ENCODE measurements around the gene LRRN2. TPM values are rescaled to one million over a fixed set of nuclear protein-coding genes. Genes with fewer than 3 reads are reported as not detected.

The LRRN2 gene
- total and polyA plus RNA-seq, 9 of the 15 experiments (the other 6 are each of a cell fraction or from before 2014, with no cell fraction given): 0.05 TPM; not detected in 8

DNA sequence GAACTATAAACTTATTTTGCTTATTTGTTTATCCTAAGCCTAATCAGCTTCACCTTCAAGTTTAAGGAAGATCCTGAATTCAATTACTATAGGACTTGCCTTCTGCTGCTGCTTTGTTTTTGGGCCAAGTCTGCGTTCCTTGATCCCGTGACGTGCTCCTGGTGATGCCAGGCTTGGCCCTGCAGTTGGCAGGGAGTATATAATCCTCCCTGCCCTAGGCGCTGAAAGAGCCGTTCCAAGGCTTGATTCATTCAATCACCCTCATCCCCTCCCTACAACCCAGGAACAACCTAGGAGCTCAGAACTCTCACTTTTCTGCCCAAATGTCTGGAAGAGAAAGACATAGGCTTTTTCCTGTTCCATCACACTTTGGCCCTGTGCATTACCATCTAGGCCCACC is 12.4 kb upstream of the LRRN2 start:
- no peak overlapping the region for H3K27ac ChIP-seq (ENCODE audit: extremely low read depth, low read depth, low read length)
- ATAC-seq (no peak), FAIRE-seq (no peak), DNase-seq (ENCODE audit: extremely low read depth in 1 of 4, low spot score in 3 of 4) (no peak)
- H3K9ac ChIP-seq (ENCODE audit: insufficient read depth in 1 of 2, low read depth in 2 of 2, low read length in 2 of 2): no peak overlapping the region
- no peaks in the 10 kb centered on the region for H3K27me3 ChIP-seq (ENCODE audit: control insufficient read depth in 2 of 2, insufficient read depth in 2 of 2, low read length in 2 of 2)
- H3K9me1 ChIP-seq (ENCODE audit: control insufficient read depth, insufficient read depth, low read length): no peaks in the 10 kb centered on the region
- H3K4me2 ChIP-seq (ENCODE audit: insufficient read depth, low read length): no peak overlapping the region
- no peaks in the 10 kb centered on the region for H3K9me3 ChIP-seq (replicated peaks; ENCODE audit: control insufficient read depth, insufficient read depth, low read depth, low read length)
- H3K36me3 ChIP-seq (ENCODE audit: control insufficient read depth, insufficient read depth, low read length): no peaks in the 10 kb centered on the region
- 89% methylated on average over 5 of the region's 5 CpGs for WGBS (ENCODE audit: insufficient coverage, low coverage, missing lambda C conversion rate)
- no TSS peak for BruUV-seq (replicated peaks)
- intact Hi-C loops (cut with micrococcal nuclease) (no loop called here), in situ Hi-C loops (cut with MboI) (no loop called here)
- ChIA-PET CTCF (ENCODE audit: low intra/inter-chr PET ratio) (no interaction called here), POLR2A (interaction anchor here (0.9 to 1.2 kb wide), 2 partner anchors 10 to 19 kb away, joined by 4 read pairs; no protein-coding TSS in a partner anchor)
- no peaks in the 10 kb centered on the region for H3K79me2 ChIP-seq (ENCODE audit: control insufficient read depth, insufficient read depth, low read length)
- no peaks in the 10 kb centered on the region for H4K20me1 ChIP-seq (replicated peaks; ENCODE audit: control insufficient read depth, insufficient read depth, low read length)
- no peak overlapping the region for H2AFZ ChIP-seq (ENCODE audit: low read depth, low read length)
- H3K4me1 ChIP-seq (replicated peaks in 1 of 2; ENCODE audit: control insufficient read depth in 2 of 2, insufficient read depth in 2 of 2, low read length in 2 of 2): peaks cover 9 to 22% of the 10 kb centered on the region in 2 experiments; a peak in 4 of 5 replicates
- TF ChIP-seq MTF1 (CRISPR knock-in tag; IDR thresholded peaks at IDR 0.05; ENCODE audit: borderline replicate concordance) (no peak), ZFX (CRISPR knock-in tag; IDR thresholded peaks at IDR 0.05) (no peak), ZNF384 (IDR thresholded peaks at IDR 0.05; ENCODE audit: low read depth, low read length) (peak; percentile 23; the same call in 1 of the 2 replicates), IFI16 (CRISPR knock-in tag; IDR thresholded peaks at IDR 0.05) (no peak)
- no peak overlapping the region for H3K4me3 ChIP-seq

- FAIRE-seq (no peak), ATAC-seq (no peak), DNase-seq (ENCODE audit: extremely low read depth in 1 of 4, low spot score in 3 of 4) (no peak)
- Histone ChIP-seq H3K9me1 (ENCODE audit: control insufficient read depth, insufficient read depth, low read length) (no peaks in the 10 kb centered on the region), H3K9ac (ENCODE audit: insufficient read depth in 1 of 2, low read depth in 2 of 2, low read length in 2 of 2) (no peak overlapping the region), H3K4me2 (ENCODE audit: insufficient read depth, low read length) (no peak overlapping the region), H3K27me3 (ENCODE audit: control insufficient read depth in 2 of 2, insufficient read depth in 2 of 2, low read length in 2 of 2) (no peaks in the 10 kb centered on the region), H3K4me1 (replicated peaks in 1 of 2; ENCODE audit: control insufficient read depth in 2 of 2, insufficient read depth in 2 of 2, low read length in 2 of 2) (peaks cover 13 to 35% of the 10 kb centered on the region in 2 experiments), H3K36me3 (ENCODE audit: control insufficient read depth, insufficient read depth, low read length) (no peaks in the 10 kb centered on the region), H3K4me3 (no peak overlapping the region), H3K79me2 (ENCODE audit: control insufficient read depth, insufficient read depth, low read length) (no peaks in the 10 kb centered on the region), H3K27ac (ENCODE audit: extremely low read depth, low read depth, low read length) (no peak overlapping the region), H3K9me3 (replicated peaks; ENCODE audit: control insufficient read depth, insufficient read depth, low read depth, low read length) (no peaks in the 10 kb centered on the region), H2AFZ (ENCODE audit: low read depth, low read length) (no peak overlapping the region), H4K20me1 (replicated peaks; ENCODE audit: control insufficient read depth, insufficient read depth, low read length) (no peaks in the 10 kb centered on the region)
- 82% methylated on average over 17 of the region's 17 CpGs for WGBS (ENCODE audit: insufficient coverage, low coverage, missing lambda C conversion rate)
- TF ChIP-seq, protein P1, sequence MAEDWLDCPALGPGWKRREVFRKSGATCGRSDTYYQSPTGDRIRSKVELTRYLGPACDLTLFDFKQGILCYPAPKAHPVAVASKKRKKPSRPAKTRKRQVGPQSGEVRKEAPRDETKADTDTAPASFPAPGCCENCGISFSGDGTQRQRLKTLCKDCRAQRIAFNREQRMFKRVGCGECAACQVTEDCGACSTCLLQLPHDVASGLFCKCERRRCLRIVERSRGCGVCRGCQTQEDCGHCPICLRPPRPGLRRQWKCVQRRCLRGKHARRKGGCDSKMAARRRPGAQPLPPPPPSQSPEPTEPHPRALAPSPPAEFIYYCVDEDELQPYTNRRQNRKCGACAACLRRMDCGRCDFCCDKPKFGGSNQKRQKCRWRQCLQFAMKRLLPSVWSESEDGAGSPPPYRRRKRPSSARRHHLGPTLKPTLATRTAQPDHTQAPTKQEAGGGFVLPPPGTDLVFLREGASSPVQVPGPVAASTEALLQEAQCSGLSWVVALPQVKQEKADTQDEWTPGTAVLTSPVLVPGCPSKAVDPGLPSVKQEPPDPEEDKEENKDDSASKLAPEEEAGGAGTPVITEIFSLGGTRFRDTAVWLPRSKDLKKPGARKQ (CRISPR knock-in tag; IDR thresholded peaks at IDR 0.05): 0 out of 2 replicates have a peak, but pooled peaks have one; percentile 75
- TF ChIP-seq IRF2 (CRISPR knock-in tag; IDR thresholded peaks at IDR 0.05) (0 out of 2 replicates have a peak, but pooled peaks have one; percentile 40), NFXL1 (CRISPR knock-in tag; IDR thresholded peaks at IDR 0.05) (no peak), BRCA1 (IDR thresholded peaks at IDR 0.05) (no peak), BRCA1 (CRISPR knock-in tag; IDR thresholded peaks at IDR 0.05) (no peak), SRSF9 (IDR thresholded peaks at IDR 0.05; ENCODE audit: borderline replicate concordance, low read depth, low read length) (no peak), BDP1 (IDR thresholded peaks at IDR 0.05; ENCODE audit: insufficient read depth, insufficient read length) (no peak), MYNN (IDR thresholded peaks at IDR 0.05) (no peak), MYNN (CRISPR knock-in tag; IDR thresholded peaks at IDR 0.05) (no peak)
- in situ Hi-C loops (cut with MboI): no loop called here
- CTCF ChIA-PET (ENCODE audit: low intra/inter-chr PET ratio): no interaction called here
- BruUV-seq (replicated peaks): no TSS peak
- intact Hi-C loops (cut with micrococcal nuclease): no loop called here
- POLR2A ChIA-PET: interaction anchor here (1.2 to 1.5 kb wide), 2 partner anchors 9 to 33 kb away, joined by 3 to 4 read pairs; no protein-coding TSS in a partner anchor
Measured at GRCh38 chr1:204696606-204697005, 11.1 kb upstream of the LRRN2 start.

Measured in K562 (cell line).